Fibroblast of lung (primary cell): ENCODE measurements around the gene NMRAL1.

Source experiments
- EZH2 ChIP-seq: IDR thresholded peaks from 2 replicates; pipeline ENCODE4 v1.5.1; 2012; ENCODE audit warnings: low read length, control low read depth, mild to moderate bottlenecking; ENCODE audit errors: missing control alignments
- TF ChIP-seq, protein P1 (sequence below), 2 donors: IDR thresholded peaks in 1 of 2; conservative IDR thresholded peaks in 1 of 2; 1 replicate in 1 of 2; 2 replicates in 1 of 2; pipeline ENCODE4 v1.5.1; 2011 to 2012; ENCODE audit warnings: low read length in 2 of 2, control low read depth in 1 of 2, inconsistent platforms in 1 of 2, low read depth in 1 of 2, mild to moderate bottlenecking in 1 of 2

- TF ChIP-seq, protein P1, sequence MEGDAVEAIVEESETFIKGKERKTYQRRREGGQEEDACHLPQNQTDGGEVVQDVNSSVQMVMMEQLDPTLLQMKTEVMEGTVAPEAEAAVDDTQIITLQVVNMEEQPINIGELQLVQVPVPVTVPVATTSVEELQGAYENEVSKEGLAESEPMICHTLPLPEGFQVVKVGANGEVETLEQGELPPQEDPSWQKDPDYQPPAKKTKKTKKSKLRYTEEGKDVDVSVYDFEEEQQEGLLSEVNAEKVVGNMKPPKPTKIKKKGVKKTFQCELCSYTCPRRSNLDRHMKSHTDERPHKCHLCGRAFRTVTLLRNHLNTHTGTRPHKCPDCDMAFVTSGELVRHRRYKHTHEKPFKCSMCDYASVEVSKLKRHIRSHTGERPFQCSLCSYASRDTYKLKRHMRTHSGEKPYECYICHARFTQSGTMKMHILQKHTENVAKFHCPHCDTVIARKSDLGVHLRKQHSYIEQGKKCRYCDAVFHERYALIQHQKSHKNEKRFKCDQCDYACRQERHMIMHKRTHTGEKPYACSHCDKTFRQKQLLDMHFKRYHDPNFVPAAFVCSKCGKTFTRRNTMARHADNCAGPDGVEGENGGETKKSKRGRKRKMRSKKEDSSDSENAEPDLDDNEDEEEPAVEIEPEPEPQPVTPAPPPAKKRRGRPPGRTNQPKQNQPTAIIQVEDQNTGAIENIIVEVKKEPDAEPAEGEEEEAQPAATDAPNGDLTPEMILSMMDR (conservative IDR thresholded peaks at IDR 0.05 in 1 of 2, IDR thresholded peaks at IDR 0.05 in 1 of 2; ENCODE audit: low read depth in 1 of 2, low read length in 2 of 2), result peak; percentile 34 to 38
- no peak for TF ChIP-seq EZH2
Measured at GRCh38 chr16:4475880-4476788, 1.7 kb upstream of the NMRAL1 start, which contains the start of gene HMOX2.
